Measurements from ENCODE around the gene POLD4.

POLD4 gene

DNA sequence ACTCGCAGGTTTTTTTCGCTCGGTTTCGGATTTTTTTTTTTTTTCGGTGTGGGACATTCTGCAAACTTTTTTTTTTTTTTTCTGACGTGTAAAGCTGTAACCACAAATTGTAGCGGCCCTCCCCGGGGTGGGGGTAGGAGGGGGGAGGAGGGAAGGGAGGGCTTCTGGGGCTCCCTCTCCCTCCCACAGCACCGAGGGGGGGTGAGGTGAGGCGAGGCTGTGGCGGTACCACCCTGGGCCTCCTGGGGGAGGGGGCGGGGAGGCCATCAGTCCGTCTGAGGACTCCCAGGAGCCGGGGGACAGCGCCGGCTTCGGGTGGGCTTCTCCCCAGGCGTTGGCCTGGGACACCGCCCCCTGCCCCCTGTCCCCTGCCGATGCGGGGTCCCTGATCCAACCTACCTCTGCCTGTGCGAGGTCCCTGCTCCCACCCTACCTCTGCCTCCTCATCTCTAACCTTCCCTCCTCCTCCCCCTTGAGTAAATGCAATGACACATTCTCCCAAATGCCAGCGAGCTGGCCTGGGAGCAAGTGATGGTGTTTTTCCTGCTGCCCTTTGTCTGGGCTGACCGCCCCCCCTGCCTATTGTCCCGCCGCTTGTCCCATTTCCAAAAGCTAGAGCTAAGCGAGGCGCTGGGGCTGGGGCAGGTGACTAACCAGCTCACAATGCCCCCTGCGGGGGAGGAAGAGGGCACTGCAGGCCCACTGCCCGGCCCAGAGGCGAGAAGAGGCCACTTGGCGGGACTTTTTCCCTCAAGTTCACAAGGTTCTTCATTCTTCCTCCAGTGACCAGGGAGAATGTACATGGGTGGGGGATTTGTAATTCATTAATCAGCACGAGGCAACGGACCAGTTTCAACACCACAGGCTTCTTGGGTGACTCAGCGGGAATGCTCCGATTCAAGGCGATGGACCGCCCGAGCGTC lies 20.6 kb upstream of the POLD4 start:
- peak overlapping the region; percentile 58 for H3K4me3 ChIP-seq (ENCODE audit: control insufficient read depth, low read depth, low read length)

GRCh38 chr11:67372993-67373647 lies 19.8 kb upstream of the POLD4 start, which contains the start of gene CLCF1:
CLCF1 (minus strand) TSS chr11:67373598; CDS start chr11:67373539, 59 bp downstream.
- DNase-seq (ENCODE audit: low read depth), result peak; percentile 49
- peak within 1 kb of the TSS; percentile 58 for H3K4me3 ChIP-seq (ENCODE audit: control insufficient read depth, low read depth, low read length)
- TF ChIP-seq, protein P1, sequence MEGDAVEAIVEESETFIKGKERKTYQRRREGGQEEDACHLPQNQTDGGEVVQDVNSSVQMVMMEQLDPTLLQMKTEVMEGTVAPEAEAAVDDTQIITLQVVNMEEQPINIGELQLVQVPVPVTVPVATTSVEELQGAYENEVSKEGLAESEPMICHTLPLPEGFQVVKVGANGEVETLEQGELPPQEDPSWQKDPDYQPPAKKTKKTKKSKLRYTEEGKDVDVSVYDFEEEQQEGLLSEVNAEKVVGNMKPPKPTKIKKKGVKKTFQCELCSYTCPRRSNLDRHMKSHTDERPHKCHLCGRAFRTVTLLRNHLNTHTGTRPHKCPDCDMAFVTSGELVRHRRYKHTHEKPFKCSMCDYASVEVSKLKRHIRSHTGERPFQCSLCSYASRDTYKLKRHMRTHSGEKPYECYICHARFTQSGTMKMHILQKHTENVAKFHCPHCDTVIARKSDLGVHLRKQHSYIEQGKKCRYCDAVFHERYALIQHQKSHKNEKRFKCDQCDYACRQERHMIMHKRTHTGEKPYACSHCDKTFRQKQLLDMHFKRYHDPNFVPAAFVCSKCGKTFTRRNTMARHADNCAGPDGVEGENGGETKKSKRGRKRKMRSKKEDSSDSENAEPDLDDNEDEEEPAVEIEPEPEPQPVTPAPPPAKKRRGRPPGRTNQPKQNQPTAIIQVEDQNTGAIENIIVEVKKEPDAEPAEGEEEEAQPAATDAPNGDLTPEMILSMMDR (conservative IDR thresholded peaks at IDR 0.05; ENCODE audit: control insufficient read depth, insufficient read depth, low read depth, low read length), result no peak

More for the DNA sequence above, 20.6 kb upstream of the POLD4 start:
- peak; percentile 99 for DNase-seq (ENCODE audit: low read depth)
- TF ChIP-seq, protein P1 (conservative IDR thresholded peaks at IDR 0.05; ENCODE audit: control insufficient read depth, insufficient read depth, low read depth, low read length), result peak; percentile 29

GRCh38 chr11:67372321-67372992 lies 19.1 kb upstream of the POLD4 start:
- DNase-seq (ENCODE audit: low read depth), result no peak
- H3K4me3 ChIP-seq (ENCODE audit: control insufficient read depth, low read depth, low read length), result peak overlapping the region; percentile 58

DNA sequence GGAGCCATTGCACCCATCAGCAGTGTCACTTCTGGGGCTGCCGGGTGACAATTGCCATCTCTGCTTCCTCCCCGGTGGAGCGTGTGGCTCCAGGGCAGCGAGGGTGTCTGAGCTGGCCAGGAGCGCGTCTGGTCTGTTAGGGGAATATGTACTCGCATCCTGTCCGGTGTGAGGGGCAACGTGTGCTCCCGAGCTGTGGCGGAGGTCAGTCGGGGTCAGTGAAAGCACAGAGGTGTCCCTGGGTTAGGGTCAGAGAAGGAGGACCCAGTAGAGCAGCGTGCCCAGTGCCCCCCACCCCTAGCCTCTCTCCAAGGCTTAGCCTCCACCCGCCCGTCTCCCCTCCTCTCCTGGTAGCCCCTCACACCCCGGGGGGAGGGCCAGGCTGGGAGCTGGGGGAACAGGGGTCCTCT lies 18.6 kb upstream of the POLD4 start:
- H3K4me3 ChIP-seq (ENCODE audit: control insufficient read depth, low read depth, low read length), result peak overlapping the region; percentile 52
- TF ChIP-seq, protein P1 (conservative IDR thresholded peaks at IDR 0.05; ENCODE audit: control insufficient read depth, insufficient read depth, low read depth, low read length), result no peak
- DNase-seq (ENCODE audit: low read depth), result no peak

More at GRCh38 chr11:67372321-67372992, 19.1 kb upstream of the POLD4 start:
- TF ChIP-seq, protein P1 (conservative IDR thresholded peaks at IDR 0.05; ENCODE audit: control insufficient read depth, insufficient read depth, low read depth, low read length), result no peak

GRCh38 chr11:67371189-67371910 lies 18.0 kb upstream of the POLD4 start:
- TF ChIP-seq, protein P1 (conservative IDR thresholded peaks at IDR 0.05; ENCODE audit: control insufficient read depth, insufficient read depth, low read depth, low read length), result peak; percentile 54
- DNase-seq (ENCODE audit: low read depth), result peak; percentile 61
- H3K4me3 ChIP-seq (ENCODE audit: control insufficient read depth, low read depth, low read length), result peak overlapping the region; percentile 52
